Body of pancreas (tissue), 4 donors: ENCODE data around the gene WNT7B.

Experiments
- CTCF ChIP-seq, 7 experiments: fragments of 450-650 bp in 4 of 7; fragments of 200-600 bp in 3 of 7; sonication (generic) in 3 of 7; IDR thresholded peaks; one replicate each; pipeline ENCODE4 v1.5.1; 2016 to 2019; ENCODE audit warnings: antibody characterized with exemption in 7 of 7
- POLR2A ChIP-seq, 3 donors: fragments of 450-650 bp; IDR thresholded peaks; one replicate each; pipeline ENCODE4 v1.6.1; 2016; ENCODE audit warnings: antibody characterized with exemption in 3 of 3, mild to moderate bottlenecking in 2 of 3

- TF ChIP-seq POLR2A (IDR thresholded peaks at IDR 0.05) (no peak), CTCF (IDR thresholded peaks at IDR 0.05) (no peak)
Measured at GRCh38 chr22:45884201-45885062, 92.5 kb downstream of the WNT7B start.
